K562 (cell line): ENCODE data around the gene KRT82. TPM values are rescaled to one million over a fixed set of nuclear protein-coding genes. Genes with fewer than 3 reads are reported as not detected.

ENCODE experiments used
- HDAC1 ChIP-seq, 2 experiments: fragments of 450-650 bp; IDR thresholded peaks; 2 replicates each; pipeline ENCODE4 v1.6.1; 2016 to 2017; ENCODE audit warnings: inconsistent platforms in 1 of 2, mild to moderate bottlenecking in 1 of 2, moderate library complexity in 1 of 2
- HMGXB4 ChIP-seq: sonication (generic); formaldehyde crosslinking; IDR thresholded peaks from 2 replicates; pipeline ENCODE4 v1.8.1; 2023; ENCODE audit warnings: mild to moderate bottlenecking, missing genetic modification reagents
- NBN ChIP-seq: fragments of 450-650 bp; IDR thresholded peaks from 2 replicates; pipeline ENCODE4 v1.6.1; 2016; ENCODE audit warnings: low read depth, mild to moderate bottlenecking
- NR3C1 ChIP-seq: sonication (generic); formaldehyde crosslinking; IDR thresholded peaks from 2 replicates; pipeline ENCODE4 v1.8.1; 2022; ENCODE audit warnings: missing genetic modification reagents
- PBX2 ChIP-seq, 2 experiments: IDR thresholded peaks in 1 of 2; conservative IDR thresholded peaks in 1 of 2; 2 replicates each; pipeline ENCODE4 v1.6.1; 2016; ENCODE audit warnings: low read depth in 2 of 2, mild to moderate bottlenecking in 1 of 2, missing compliant biosample characterization in 1 of 2, missing genetic modification characterization in 1 of 2, moderate library complexity in 1 of 2
- RBFOX2 ChIP-seq: fragments of 200-400 bp; formaldehyde crosslinking; IDR thresholded peaks from 2 replicates; pipeline ENCODE4 v1.6.1; 2017; ENCODE audit warnings: low read depth, mild to moderate bottlenecking, low read length, moderate library complexity
- REST ChIP-seq, 2 experiments: fragments of 450-650 bp; formaldehyde crosslinking in 1 of 2; IDR thresholded peaks; 2 replicates each; pipeline versions ENCODE4 v1.4.0 to v1.6.1; 2014 to 2020; ENCODE audit warnings: mild to moderate bottlenecking in 2 of 2, borderline replicate concordance in 1 of 2, low read depth in 1 of 2
- SUPT5H ChIP-seq: fragments of 450-650 bp; IDR thresholded peaks from 2 replicates; pipeline ENCODE4 v1.6.1; 2016
- THRAP3 ChIP-seq: fragments of 450-650 bp; IDR thresholded peaks from 2 replicates; pipeline ENCODE4 v1.6.1; 2016; ENCODE audit warnings: mild to moderate bottlenecking, inconsistent platforms, borderline replicate concordance
- ZBED1 ChIP-seq: IDR thresholded peaks from 2 replicates; pipeline ENCODE4 v1.6.1; 2014
- ZNF354B ChIP-seq: fragments of 250-450 bp; sonication (Bioruptor Pico); IDR thresholded peaks from 2 replicates; pipeline ENCODE4 v1.4.0; 2020
- polyA plus RNA-seq, 8 experiments: library from polyadenylated mRNA; depleted of rRNA in 4 of 8; stranded (reverse) in 5 of 8; unstranded in 3 of 8; fragments of >200 nt; fragmentation: Nextera tagmentation in 2 of 8; fragmentation: Illumina TruSeq in 1 of 8; extraction: Ambion mirVana in 2 of 8; extraction: Trizol in 1 of 8; gene quantifications; 2 replicates each; pipeline versions ENCODE4 v1.2.1 to v1.2.3, GENCODE V29; 2011 to 2014; ENCODE audit warnings: inconsistent platforms in 1 of 8, missing spikeins in 1 of 8
- total RNA-seq, 7 experiments: library from RNA; depleted of rRNA in 6 of 7; stranded (reverse); fragments of >200 nt in 6 of 7; fragmentation: Illumina TruSeq in 2 of 7; extraction: Trizol in 2 of 7; gene quantifications; 2 replicates each; pipeline versions ENCODE4 v1.2.1 to v1.2.3, GENCODE V29; 2011 to 2021; ENCODE audit warnings: low replicate concordance in 1 of 7
- TF ChIP-seq, protein P1 (sequence below), 2 experiments: fragments of 250-450 bp in 1 of 2; fragments of 450-650 bp in 1 of 2; sonication (Bioruptor Pico) in 1 of 2; IDR thresholded peaks; 2 replicates each; pipeline versions ENCODE4 v1.6.1 to v1.8.0; 2016 to 2021; ENCODE audit warnings: mild to moderate bottlenecking in 2 of 2, moderate library complexity in 2 of 2, missing compliant biosample characterization in 1 of 2, missing genetic modification characterization in 1 of 2

Gene KRT82
- total and polyA plus RNA-seq, 9 of the 15 experiments (the other 6 are each of a cell fraction or from before 2014, with no cell fraction given), result not detected

GRCh38 chr12:52401926-52402325 lies 4.2 kb downstream of the KRT82 start (continued):
- TF ChIP-seq REST (IDR thresholded peaks at IDR 0.05; ENCODE audit: borderline replicate concordance) (no peak), REST (CRISPR knock-in tag; IDR thresholded peaks at IDR 0.05; ENCODE audit: low read depth) (no peak), ZNF354B (CRISPR knock-in tag) (no peak), RBFOX2 (no peak), THRAP3 (no peak), NBN (no peak), HMGXB4 (CRISPR knock-in tag) (no peak), HDAC1 (IDR thresholded peaks at IDR 0.05) (no peak), PBX2 (CRISPR knock-in tag; IDR thresholded peaks at IDR 0.05; ENCODE audit: low read depth) (no peak), PBX2 (tag; conservative IDR thresholded peaks at IDR 0.05; ENCODE audit: low read depth) (no peak), ZBED1 (no peak), SUPT5H (no peak), NR3C1 (CRISPR knock-in tag) (no peak)
- TF ChIP-seq, protein P1, sequence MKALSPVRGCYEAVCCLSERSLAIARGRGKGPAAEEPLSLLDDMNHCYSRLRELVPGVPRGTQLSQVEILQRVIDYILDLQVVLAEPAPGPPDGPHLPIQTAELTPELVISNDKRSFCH (CRISPR knock-in tag; IDR thresholded peaks at IDR 0.05), result no peak
- TF ChIP-seq, protein P1 (tag; IDR thresholded peaks at IDR 0.05), result no peak
